NOMO-1 (cell line): ENCODE measurements around the gene SCLT1.

Source experiments
- DNase-seq, 2 experiments: peaks; one replicate each; lab custom pipeline; 2025; ENCODE audit not compliant: unreplicated experiment in 2 of 2; lab: John Stamatoyannopoulos, UW

SCLT1 gene

DNA sequence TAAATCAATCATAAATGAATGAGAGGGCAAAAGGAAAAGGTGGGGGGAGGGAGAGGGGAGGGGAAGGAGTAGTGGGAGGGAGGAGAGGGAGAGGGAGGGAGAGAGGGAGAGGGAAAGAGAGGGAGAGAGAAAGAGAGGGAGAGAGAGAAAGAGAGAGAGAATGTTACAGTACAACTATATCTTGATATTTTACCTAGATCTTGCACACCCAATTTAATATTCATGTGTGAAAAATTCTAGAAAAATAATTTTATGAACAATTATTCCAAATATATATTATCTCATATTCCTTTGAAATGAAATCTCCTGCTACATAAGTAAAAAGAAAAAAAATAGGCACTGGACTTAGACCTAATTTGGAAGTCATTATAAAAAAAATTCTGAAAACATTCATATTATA lies 120.0 kb downstream of the SCLT1 start:
- DNase-seq = no peak

DNA sequence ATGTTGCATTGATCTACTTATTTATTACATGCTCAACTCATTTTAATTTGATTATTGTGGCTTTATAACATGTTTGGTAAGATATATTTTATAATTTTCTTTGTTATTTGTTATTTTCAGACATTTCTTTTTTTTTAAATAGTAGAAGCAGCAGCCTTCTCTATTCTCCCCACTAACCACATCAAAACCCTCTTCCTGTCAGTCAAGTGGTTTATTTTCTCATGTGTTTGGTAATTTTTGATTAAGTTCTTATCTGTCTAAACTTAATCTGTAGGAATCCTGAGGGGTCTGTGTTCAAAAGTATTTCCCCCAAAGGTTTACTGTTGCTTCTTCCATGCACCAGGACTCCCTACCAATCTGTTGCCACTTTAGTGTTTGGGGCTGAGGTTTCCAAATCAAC lies 131.9 kb downstream of the SCLT1 start:
- no peak for DNase-seq

DNA sequence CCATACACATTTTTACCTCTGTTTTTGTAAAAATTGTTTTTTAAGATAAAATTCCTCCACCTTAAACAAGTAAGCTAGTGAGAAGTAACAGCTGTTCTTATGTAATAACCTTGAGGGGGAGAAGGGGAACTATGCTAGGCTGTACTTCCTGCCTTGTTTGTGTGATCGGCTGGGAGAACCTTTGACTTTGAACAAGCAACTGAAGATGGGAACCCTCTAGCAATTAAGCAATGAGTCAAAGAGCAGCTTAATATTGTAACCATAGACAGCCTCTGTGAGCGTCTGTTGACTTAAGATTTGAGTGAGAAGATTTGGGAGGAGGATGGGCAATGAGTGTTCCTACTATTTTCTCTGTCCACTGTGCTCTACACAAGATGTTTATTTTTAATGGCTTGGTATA lies 135.1 kb downstream of the SCLT1 start:
- peak; percentile 75 to 94 for DNase-seq

DNA sequence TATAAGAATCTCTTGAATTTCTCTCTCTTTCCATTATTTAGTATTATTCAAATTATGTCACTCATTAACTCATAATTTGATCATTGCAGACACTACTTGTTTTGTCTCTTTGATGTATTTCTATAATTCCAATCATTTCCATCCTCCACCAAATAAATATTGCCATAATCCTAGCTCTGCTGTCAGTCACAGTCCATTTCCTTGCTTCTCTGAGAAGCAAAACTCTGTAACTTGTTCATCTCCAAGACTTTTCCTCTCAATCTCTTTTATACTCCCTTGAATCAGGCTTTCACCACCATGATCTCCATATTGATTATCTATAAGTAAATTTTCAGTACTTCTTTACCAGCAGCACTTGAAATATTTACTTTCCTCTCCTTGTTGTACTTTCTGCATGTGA lies 135.9 kb downstream of the SCLT1 start:
- DNase-seq = no peak

DNA sequence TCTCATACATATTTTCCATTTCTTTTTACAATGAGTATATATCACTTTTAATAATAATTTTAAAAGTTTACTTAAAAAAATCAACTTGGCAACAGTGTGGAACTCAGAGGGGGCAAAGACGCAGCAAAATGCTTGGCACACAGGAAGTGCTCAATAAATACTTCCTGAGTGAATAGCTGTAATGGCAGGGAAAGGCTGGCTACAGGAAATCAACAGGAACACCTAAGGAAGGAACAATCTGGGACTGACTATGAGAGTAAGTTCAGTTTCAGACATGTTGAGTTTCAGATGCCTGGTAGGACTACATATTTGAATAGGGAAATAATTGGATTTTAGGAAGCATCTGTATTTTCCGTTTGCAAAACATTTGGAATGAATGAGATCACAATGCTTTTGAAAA lies 137.6 kb downstream of the SCLT1 start:
- DNase-seq = no peak

GRCh38 chr4:128954941-128955340 lies 138.4 kb downstream of the SCLT1 start:
- DNase-seq = no peak

DNA sequence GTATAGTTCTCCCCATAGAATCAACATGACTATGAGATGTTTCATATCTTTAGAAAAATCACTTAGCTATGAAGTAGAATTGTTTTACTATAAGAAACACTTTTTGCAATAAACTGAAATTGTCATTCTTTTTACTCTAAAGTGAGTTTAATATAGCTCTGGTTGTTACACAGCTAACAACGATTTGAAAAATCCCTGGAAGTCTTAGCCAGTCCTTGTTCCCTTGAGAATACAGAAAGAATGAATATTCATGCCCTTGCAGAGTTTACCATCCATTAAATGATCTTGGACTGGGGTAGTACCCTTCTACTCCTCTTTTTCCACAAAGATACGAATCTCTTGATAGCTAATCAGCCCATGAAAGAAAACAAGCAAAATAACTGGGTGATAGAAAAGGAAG lies 142.0 kb downstream of the SCLT1 start:
- no peak for DNase-seq

GRCh38 chr4:128950796-128951195 lies 142.5 kb downstream of the SCLT1 start:
- DNase-seq = no peak

GRCh38 chr4:128946916-128947315 lies 146.4 kb downstream of the SCLT1 start:
- no peak for DNase-seq

DNA sequence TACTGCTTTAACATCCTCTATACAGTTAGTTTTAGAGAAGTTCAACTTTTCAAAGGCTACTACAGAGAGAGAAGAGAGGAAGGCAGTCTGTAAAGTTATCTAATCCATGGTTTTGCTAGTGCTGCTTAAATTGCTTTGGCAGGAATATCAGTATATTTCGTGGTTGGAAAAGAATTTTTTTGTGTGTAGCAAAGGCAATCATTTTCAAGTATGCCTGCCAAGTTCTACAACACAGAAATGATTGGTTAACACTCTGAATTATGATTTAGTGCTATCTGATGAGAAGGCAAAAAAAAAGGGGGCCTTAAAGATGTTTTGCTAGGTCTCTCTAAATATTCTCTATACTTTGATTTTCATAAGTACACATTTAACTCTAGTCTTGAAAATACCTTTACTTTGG lies 150.7 kb downstream of the SCLT1 start:
- no peak for DNase-seq

- DNase-seq = no peak
Observed at GRCh38 chr4:128940971-128941370, 152.4 kb downstream of the SCLT1 start.

GRCh38 chr4:128930051-128930450 lies 163.3 kb downstream of the SCLT1 start:
- DNase-seq = no peak

GRCh38 chr4:128924951-128925350 lies 168.4 kb downstream of the SCLT1 start:
- no peak for DNase-seq

GRCh38 chr4:128921954-128922353 lies 171.4 kb downstream of the SCLT1 start:
- DNase-seq = no peak

- peak; percentile 13 to 37 for DNase-seq
Observed at GRCh38 chr4:128917781-128918180, 175.6 kb downstream of the SCLT1 start.

DNA sequence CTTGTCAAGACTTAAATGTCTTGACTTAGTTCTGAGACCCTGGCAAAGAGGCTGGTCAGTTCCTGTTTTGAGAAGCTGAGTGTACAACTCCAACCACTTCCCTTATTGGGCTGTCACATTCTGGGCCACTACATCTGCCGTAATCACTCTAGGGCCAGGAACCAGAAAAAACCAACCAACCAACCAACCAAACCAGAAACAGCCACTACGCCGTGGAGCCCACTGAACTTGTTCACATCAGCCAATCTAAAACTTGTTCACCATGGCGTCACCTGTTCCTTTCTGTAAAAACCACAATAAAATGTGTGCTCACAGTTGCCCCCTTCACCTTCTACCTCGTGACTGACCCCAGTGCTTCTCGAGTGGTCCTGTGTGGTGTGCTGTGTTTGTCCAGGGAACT lies 176.5 kb downstream of the SCLT1 start:
- DNase-seq = peak; percentile 91 to 96

DNA sequence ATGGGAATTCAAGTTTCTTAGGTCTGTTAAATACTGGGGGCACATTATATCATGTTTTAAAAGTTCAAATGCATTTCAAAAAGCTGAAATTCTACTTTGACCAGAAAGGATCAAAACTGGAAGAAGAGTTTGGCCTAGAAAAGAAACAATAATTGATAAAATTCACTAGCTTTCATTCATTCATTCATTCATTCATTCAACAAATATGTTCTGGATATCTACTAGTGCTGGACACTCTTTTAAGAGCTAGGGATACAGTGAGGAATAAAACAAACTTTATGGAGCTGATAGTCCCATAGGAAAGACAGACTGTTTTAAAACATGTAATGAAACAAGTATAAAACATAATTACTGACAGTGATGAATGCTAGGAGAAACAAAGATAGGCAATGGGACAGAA lies 177.8 kb downstream of the SCLT1 start:
- DNase-seq = no peak

DNA sequence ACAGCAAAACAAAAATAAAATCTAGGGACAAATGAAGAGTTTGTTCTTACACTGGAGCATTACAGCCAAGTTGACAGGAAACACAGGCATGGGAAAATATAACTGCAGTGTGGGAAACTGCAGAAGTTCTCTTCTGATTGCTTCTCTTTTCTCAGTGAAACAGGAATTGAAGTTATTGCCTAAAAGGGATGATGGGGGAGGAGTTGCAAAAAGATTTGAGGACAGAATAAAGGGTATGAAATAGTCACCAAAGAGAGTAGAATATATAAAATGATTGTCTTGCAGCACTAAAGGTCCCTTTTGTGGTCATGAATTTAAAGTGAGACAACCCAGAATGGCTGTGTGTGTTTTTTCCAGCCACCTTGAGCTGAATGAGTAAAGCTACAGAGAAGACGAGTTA lies 180.1 kb downstream of the SCLT1 start:
- peak; percentile 58 to 70 for DNase-seq

DNA sequence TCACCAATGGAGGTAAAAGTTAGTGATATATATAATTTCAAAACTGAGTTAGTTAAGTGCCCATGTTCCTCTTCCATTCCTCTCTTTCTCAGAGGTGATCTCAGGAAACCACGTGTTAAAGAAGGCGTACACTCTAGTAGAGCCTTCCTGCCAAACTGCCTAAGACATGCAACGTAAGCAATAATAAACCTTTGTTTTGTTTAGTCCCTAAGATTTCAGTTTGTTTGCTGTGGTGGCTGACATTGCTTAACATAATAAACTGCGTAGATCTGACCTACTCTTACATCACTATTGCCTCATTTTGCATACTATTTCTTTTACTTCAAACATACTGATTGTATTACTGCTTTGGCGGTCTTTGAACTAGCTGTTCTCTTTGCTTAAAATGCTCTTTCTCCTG lies 184.6 kb downstream of the SCLT1 start:
- DNase-seq = no peak

- DNase-seq = no peak
Observed at GRCh38 chr4:128907981-128908380, 185.4 kb downstream of the SCLT1 start.

DNA sequence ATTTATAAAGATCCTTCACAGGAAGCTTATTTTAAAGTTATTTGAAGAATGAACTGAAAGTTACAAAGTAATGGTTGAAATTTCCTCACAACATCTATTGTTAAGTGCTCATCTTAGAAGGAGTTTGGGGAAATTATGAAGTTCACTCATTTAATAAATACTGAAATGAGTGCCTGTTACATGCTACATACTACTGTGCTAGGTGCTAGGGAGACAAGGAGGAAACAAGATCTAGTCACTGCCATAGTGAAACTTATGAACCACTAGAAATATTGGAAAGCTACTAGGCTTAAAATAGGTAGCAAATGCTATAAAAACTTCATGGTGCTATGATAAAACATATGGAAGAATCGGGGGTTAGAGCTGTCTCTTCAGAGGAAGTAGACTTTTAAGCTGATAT lies 186.8 kb downstream of the SCLT1 start:
- no peak for DNase-seq

DNA sequence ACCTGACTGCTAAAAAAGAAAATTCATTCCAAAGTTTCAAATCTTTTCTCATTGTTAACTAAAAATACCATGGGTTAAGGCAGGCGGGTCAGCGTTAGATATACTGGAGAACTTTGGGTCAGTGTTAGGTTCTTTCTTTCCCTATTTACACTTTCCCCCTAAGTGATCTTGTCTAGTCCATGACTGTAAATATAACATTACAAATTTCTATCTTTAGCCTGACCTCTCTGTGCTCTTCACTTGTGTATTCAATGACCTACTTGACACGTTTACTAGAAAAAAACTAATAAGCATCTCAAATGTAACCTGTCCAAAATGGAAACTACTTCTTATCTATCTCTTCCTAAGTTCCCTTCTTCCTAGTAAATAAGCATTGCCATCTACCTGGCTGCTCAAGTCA lies 188.5 kb downstream of the SCLT1 start:
- no peak for DNase-seq

DNA sequence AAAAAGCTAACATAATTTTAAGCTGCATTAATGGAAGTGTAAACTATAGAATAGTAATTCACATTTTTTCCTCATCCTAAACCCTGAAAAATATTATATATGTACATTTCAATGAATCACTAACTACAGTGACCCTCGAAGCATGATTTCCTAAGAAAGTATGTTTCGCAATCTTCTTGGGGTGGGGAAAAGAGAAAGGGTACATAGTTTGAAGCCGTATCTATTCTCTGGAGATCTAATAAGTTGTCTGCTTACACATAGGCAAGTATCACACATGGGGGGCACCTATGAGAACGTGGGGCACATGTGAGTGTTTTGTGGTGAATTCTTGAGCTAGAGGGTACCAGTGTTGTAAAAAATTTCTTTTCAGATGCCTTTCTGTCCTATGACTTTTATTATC lies 212.7 kb downstream of the SCLT1 start:
- DNase-seq = no peak

- no peak for DNase-seq
Observed at GRCh38 chr4:128879971-128880370, 213.4 kb downstream of the SCLT1 start.
